ENCODE data around the gene STMN3.
"Not testable (repeated sequence)": the region's sequence is repeated elsewhere in the genome, so short reads cannot be mapped to it uniquely, and the experiment has no call there.

STMN3 gene

DNA sequence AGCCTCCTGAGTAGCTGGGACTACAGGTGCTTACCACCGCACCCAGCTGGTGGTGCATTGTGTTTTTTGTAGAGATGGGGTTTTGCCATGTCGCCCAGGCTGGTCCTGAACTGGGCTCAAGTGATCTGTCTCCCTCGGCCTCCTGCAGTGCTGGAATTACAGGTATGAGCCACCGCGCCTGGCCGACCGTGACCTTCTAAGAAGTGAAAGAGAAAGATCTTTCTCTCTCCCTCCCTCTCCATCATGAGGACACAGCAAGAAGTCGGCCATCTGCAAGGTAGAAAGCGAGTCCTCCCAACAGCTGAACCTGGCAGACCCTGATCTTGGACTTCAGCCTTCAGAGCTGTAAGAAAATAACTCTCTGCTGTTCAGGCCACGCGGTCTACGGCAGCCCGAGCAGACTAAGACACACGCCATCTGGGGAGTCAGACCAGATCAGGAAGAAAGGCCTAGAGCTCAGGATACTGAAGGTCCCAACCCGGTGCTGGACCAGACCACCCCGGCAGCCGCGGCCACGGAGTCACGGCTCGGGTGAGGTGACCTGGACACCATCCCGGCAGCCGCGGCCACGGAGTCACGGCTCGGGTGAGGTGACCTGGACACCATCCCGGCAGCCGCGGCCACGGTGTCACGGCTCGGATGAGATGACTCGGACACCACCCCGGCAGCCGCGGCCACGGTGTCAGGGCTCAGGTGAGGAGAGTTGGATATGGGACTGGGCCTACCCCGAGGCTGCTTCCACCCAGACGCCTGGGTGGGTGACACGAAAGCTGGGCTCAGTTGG, 35.9 kb downstream of the STMN3 start:
- TF ChIP-seq, protein P1, sequence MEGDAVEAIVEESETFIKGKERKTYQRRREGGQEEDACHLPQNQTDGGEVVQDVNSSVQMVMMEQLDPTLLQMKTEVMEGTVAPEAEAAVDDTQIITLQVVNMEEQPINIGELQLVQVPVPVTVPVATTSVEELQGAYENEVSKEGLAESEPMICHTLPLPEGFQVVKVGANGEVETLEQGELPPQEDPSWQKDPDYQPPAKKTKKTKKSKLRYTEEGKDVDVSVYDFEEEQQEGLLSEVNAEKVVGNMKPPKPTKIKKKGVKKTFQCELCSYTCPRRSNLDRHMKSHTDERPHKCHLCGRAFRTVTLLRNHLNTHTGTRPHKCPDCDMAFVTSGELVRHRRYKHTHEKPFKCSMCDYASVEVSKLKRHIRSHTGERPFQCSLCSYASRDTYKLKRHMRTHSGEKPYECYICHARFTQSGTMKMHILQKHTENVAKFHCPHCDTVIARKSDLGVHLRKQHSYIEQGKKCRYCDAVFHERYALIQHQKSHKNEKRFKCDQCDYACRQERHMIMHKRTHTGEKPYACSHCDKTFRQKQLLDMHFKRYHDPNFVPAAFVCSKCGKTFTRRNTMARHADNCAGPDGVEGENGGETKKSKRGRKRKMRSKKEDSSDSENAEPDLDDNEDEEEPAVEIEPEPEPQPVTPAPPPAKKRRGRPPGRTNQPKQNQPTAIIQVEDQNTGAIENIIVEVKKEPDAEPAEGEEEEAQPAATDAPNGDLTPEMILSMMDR (conservative IDR thresholded peaks at IDR 0.05): no peak
- TF ChIP-seq ZFX (IDR thresholded peaks at IDR 0.05): no peak
- no peak overlapping the region for H3K27ac ChIP-seq

DNA sequence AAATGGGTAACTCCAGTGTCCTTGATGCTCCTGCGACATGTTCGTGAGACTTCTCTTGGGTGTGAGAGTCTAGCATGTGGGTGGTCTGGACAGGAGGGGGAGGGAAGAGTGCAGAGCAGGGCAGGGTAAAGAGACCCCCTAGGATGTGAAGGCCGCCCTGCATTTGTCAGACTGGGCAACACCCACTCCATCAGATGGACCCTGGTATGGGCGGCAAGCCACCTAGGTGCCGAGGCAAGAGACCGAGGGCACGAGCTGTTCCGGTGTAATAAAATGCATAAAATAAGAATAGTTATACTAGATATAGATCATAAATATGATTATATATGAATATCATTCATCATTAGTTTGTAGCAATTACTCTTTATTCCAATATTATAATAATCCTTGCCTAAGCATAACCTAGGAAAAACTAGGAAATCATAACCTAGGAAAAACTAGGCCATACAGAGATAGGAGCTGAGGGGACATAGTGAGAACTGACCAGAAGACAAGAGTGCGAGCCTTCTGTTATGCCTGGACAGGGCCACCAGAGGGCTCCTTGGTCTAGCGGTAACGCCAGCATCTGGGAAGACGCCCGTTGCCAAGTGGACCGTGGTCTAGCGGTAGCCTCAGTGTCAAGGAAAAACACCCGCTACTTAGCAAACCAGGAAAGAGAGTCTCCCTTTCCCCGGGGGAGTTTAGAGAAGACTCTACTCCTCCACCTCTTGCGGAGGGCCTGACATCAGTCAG, 39.2 kb downstream of the STMN3 start:
- not testable (repeated sequence) for H3K27ac ChIP-seq

DNA sequence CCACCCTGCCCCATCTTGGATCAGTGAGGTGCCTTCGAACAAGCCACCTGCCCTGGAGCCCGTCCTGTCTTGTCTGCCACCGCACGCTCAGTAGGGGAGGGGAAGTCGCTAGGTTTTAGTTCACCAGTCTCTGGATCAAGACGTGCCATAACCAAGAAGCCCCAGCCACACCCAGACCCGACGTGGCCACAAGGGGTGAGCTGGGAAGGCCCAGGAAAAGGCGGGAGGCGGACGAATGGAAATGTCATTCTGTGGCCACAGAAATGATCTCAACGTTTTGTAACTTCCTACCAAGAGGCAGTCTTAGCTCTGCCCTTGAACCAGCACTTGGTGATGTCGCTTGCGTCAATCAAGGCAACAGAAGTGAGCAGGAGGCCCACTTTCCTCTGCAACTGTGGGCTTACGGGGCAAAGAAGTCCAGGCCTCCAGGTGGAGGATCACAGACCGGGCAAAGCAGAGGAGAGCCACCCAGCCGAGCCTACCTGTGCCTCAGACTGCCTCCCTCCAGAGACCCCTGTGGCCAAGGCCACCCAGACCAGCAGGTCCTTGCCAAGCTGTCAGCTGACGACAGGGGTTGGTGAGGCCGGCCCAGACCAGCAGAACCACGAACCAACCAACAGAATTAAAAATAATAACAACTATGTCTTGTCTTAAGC, 40.8 kb downstream of the STMN3 start:
- TF ChIP-seq ZFX (IDR thresholded peaks at IDR 0.05): no peak
- TF ChIP-seq, protein P1 (conservative IDR thresholded peaks at IDR 0.05): no peak
- H3K27ac ChIP-seq: no peak overlapping the region

DNA sequence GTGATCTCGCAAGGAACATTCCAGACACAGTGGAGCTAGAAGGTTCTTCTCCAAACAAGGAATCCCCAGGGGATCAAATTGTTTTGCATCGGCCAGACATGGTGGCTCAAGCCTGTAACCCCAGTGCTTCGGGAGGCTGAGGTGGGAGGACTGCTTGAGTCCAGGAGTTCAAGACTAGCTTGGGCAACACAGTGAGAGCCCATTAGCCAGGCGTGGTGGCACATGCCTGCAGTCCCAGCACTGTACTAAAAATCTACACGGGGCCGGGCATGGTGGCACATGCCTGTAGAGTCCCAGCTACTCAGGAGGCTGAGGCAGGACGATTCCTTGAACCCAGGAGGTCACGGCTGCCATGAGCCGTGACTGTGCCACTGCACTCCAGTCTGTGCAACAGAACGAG, 41.6 kb downstream of the STMN3 start:
- no peak overlapping the region for H3K27ac ChIP-seq
- TF ChIP-seq, protein P1 (conservative IDR thresholded peaks at IDR 0.05): no peak
- no peak for TF ChIP-seq ZFX (IDR thresholded peaks at IDR 0.05)

DNA sequence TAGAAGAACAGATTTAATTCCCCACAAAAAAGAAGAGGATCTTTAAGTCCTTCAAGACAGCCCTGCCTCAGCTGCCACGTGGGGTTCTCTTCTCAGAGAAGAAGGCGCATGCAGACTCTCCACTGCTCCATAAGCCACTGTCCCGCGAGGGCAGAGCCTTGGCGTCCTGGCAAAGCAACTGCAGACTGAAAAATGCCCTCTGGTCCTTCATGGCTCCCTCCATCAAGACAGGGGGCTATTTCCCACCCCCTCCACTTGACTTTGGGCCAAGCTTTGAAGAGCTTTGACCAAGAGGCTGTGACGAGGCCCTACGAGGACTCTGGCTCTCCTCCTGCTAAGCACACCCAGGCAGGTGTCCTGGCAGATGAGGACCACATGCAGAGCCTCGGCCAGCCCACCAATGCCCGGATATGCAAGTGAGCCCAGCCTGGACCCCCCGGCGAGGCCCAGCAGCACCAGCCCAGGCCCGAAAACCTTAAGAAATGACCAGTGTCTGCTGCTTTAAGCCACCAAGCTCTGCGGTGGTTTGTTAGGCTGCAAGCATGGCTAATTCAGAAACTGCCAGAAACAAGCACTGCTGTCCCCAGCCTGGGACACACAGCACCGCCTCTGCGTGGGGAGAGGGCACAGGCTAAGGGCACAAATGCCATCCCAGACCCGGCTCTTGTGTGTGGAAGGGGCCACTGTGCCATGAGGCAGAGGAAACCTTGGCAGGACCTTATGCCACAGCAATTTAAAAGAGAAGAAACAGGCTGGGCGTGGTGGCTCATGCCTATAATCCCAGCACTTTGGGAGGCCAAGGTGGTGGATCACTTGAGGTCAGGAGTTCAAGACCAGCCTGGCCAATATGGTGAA, 42.4 kb downstream of the STMN3 start:
- TF ChIP-seq, protein P1 (conservative IDR thresholded peaks at IDR 0.05): no peak
- TF ChIP-seq ZFX (IDR thresholded peaks at IDR 0.05): no peak
- H3K27ac ChIP-seq: no peak overlapping the region

DNA sequence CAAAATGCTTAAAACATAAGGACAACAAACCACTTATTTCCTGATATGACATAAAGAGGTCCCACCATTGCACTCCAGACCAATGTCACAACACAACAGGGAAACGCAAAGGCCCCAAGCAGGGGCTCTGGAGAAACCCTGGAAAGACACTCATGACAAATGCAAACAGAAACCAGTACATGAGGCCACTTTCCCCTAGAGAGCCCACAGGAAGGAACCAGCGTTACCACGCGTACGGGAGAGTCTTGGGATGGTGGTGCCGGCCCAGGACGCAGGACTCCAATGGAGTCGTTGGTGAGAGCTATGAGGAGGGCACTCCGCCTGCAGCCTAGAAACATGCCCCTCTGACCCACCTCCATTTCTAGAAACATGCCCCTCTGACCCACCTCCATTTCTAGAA, 46.5 kb downstream of the STMN3 start:
- TF ChIP-seq ZFX (IDR thresholded peaks at IDR 0.05): no peak
- TF ChIP-seq, protein P1 (conservative IDR thresholded peaks at IDR 0.05): no peak

DNA sequence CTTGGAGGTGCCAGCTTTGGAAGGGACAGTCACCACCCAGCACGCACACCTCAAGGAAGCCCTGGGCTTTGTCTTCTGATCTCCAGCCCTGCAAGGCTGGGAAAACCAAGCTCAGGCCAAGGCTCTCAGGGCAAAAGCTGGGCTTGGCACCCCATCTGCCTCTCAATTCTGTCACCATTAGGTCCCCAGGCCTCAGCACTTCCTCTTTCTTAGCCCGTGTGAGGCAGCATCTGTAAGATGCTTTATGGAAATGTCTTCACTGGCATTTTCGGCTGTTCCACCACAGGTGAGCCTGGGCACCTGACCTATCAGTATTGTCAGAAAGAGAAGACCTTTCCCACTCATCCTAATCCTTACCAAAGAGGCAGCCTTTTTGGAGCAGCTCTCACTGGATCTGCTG, 50.9 kb downstream of the STMN3 start:
- TF ChIP-seq ZFX (IDR thresholded peaks at IDR 0.05): no peak
- TF ChIP-seq, protein P1 (conservative IDR thresholded peaks at IDR 0.05): no peak
- no peak overlapping the region for H3K27ac ChIP-seq

More for the DNA sequence above, 46.5 kb downstream of the STMN3 start:
- H3K27ac ChIP-seq: no peak overlapping the region

DNA sequence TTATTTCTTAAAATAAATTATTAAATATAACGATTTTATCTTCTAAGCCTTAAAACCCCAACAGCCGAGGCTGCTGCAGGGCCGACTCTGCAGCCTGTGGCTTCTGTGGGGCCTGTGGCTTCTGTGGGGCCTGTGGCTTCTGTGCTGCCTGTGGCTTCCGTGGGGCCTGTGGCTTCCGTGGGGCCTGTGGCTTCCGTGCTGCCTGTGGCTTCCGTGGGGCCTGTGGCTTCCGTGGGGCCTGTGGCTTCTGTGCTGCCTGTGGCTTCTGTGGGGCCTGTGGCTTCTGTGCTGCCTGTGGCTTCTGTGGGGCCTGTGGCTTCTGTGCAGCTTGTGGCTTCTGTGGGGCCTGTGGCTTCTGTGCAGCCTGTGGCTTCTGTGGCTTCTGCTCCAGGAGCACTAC, 51.5 kb downstream of the STMN3 start:
- not testable (repeated sequence) for H3K27ac ChIP-seq
